Left lung (tissue), 10 donors: ENCODE measurements around the gene NHS. TPM values are rescaled to one million over a fixed set of nuclear protein-coding genes. Genes with fewer than 3 reads are reported as not detected.

Experiments
- ATAC-seq: fragments of 200-7000 bp; cut with Tn5 transposase; one replicate; pipeline ENCODE4 v1.9.1; 2020; ENCODE audit warnings: moderate library complexity
- DNase-seq, 4 donors: peaks; one replicate each; pipeline ENCODE4 v3.0.0-alpha.2; 2013 to 2020
- H3K27ac ChIP-seq, 2 donors: fragments of 200-600 bp; sonication (generic) in 1 of 2; one replicate each; pipeline versions ENCODE4 v1.5.0 to v1.8.0; 2020 to 2021
- H3K27me3 ChIP-seq, 2 donors: fragments of 200-600 bp; sonication (generic) in 1 of 2; one replicate each; pipeline versions ENCODE4 v1.5.0 to v1.8.0; 2020 to 2021
- H3K36me3 ChIP-seq, 2 donors: fragments of 200-600 bp; sonication (generic) in 1 of 2; one replicate each; pipeline versions ENCODE4 v1.5.0 to v1.8.0; 2020 to 2021
- H3K4me1 ChIP-seq, 2 donors: fragments of 200-600 bp; one replicate each; pipeline ENCODE4 v1.8.0; 2021
- H3K4me3 ChIP-seq, 2 donors: fragments of 200-600 bp; sonication (generic) in 1 of 2; one replicate each; pipeline versions ENCODE4 v1.5.0 to v1.8.0; 2020 to 2021; ENCODE audit warnings: mild to moderate bottlenecking in 1 of 2
- H3K9me3 ChIP-seq, 2 donors: fragments of 200-600 bp; sonication (generic) in 1 of 2; one replicate each; pipeline versions ENCODE4 v1.5.0 to v1.8.0; 2020 to 2021
- intact Hi-C, 2 donors: fragments of 100-400 bp; cut with DNase I; formaldehyde crosslinking; loops; one replicate each; pipeline versions ENCODE4 v1.11.2 to v1.14.2; 2022
- polyA plus RNA-seq, 6 donors: library from polyadenylated mRNA; unstranded; fragments of 120-200 nt; gene quantifications; one replicate each; pipeline ENCODE4 v1.2.1, GENCODE V29; 2013; ENCODE audit not compliant: insufficient read length in 6 of 6
- total RNA-seq, 2 donors: library from RNA; stranded (reverse); fragmentation: NEBNext Ultra II Directional; extraction: Animal tissue kit (Norgen Biotek cat#: 25700); gene quantifications; one replicate each; pipeline ENCODE4 v1.2.1, GENCODE V29; 2021
- TF ChIP-seq, protein P1 (sequence below), 2 donors: fragments of 200-600 bp; sonication (generic) in 1 of 2; IDR thresholded peaks; one replicate each; pipeline versions ENCODE4 v1.5.0 to v1.8.0; 2021; ENCODE audit warnings: antibody characterized with exemption in 2 of 2
- donor health status: DM: no; HTN: yes; CAD: no.
- donor health status: DM: no; HTN: no; CAD: no.

NHS gene
- total and polyA plus RNA-seq, 8 donors: 1.4 to 8.3 (median 6.5) TPM

DNA sequence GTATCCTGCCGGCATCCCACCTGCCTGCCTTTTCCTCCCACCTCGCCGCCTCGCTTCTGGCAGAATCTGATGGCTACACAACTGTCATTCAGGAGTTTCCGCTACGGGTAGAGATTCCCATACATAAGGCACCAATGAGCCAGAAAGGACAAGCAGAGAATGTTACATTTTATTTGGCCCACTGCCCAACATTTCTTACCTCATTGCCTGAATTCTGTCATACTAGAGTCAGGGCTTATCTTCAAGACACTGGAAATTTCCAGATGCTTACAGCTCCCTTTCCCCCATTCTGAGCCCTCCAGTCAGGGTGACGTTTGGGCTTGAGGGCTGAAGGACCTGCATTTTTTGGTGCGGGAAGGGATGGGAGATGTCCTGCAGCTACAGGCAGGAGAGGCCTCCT lies 113.0 kb downstream of the NHS start:
- H3K4me1 ChIP-seq: no peaks in the 10 kb centered on the region
- TF ChIP-seq, protein P1, sequence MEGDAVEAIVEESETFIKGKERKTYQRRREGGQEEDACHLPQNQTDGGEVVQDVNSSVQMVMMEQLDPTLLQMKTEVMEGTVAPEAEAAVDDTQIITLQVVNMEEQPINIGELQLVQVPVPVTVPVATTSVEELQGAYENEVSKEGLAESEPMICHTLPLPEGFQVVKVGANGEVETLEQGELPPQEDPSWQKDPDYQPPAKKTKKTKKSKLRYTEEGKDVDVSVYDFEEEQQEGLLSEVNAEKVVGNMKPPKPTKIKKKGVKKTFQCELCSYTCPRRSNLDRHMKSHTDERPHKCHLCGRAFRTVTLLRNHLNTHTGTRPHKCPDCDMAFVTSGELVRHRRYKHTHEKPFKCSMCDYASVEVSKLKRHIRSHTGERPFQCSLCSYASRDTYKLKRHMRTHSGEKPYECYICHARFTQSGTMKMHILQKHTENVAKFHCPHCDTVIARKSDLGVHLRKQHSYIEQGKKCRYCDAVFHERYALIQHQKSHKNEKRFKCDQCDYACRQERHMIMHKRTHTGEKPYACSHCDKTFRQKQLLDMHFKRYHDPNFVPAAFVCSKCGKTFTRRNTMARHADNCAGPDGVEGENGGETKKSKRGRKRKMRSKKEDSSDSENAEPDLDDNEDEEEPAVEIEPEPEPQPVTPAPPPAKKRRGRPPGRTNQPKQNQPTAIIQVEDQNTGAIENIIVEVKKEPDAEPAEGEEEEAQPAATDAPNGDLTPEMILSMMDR (IDR thresholded peaks at IDR 0.05): no peak
- no peak overlapping the region for H3K27ac ChIP-seq
- intact Hi-C loops: no loop called here
- H3K36me3 ChIP-seq: no peaks in the 10 kb centered on the region
- DNase-seq: no peak
- H3K4me3 ChIP-seq: no peak overlapping the region
- H3K27me3 ChIP-seq: no peaks in the 10 kb centered on the region
- no peaks in the 10 kb centered on the region for H3K9me3 ChIP-seq
- ATAC-seq: no peak

DNA sequence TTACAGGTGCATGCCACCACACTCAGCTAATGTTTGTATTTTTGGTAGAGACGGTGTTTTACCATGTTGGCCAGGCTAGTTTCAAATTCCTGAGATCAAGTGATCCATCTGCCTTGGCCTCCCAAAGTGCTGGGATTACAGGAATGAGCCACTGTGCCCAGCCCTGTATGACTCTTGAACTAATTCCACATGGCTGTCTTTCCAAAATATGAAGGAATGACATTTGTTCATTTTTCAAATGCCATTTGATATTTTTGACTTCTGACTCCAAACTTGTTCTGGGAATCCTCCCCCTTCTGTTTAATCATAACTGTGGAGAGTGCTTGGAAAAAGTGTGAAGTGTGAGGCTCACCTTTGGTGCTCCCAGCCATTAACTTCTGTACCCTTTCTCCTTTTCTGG lies 119.2 kb downstream of the NHS start:
- Histone ChIP-seq H3K27ac (no peak overlapping the region), H3K4me3 (no peak overlapping the region), H3K9me3 (no peaks in the 10 kb centered on the region), H3K27me3 (no peaks in the 10 kb centered on the region), H3K36me3 (no peaks in the 10 kb centered on the region), H3K4me1 (no peaks in the 10 kb centered on the region)
- TF ChIP-seq, protein P1 (IDR thresholded peaks at IDR 0.05): no peak
- intact Hi-C loops: no loop called here
- ATAC-seq: no peak
- no peak for DNase-seq

GRCh38 chrX:17495052-17495451 lies 120.1 kb downstream of the NHS start:
- no peaks in the 10 kb centered on the region for H3K36me3 ChIP-seq
- DNase-seq (no peak), ATAC-seq (no peak)
- no peak overlapping the region for H3K27ac ChIP-seq
- TF ChIP-seq, protein P1 (IDR thresholded peaks at IDR 0.05): no peak
- no peaks in the 10 kb centered on the region for H3K9me3 ChIP-seq
- H3K4me1 ChIP-seq: no peaks in the 10 kb centered on the region
- intact Hi-C loops: no loop called here
- no peak overlapping the region for H3K4me3 ChIP-seq
- H3K27me3 ChIP-seq: no peaks in the 10 kb centered on the region

GRCh38 chrX:17496407-17496806 lies 121.4 kb downstream of the NHS start:
- DNase-seq (no peak), ATAC-seq (no peak)
- TF ChIP-seq, protein P1 (IDR thresholded peaks at IDR 0.05): no peak
- Histone ChIP-seq H3K36me3 (no peaks in the 10 kb centered on the region), H3K4me3 (no peak overlapping the region), H3K27ac (no peak overlapping the region), H3K27me3 (no peaks in the 10 kb centered on the region), H3K4me1 (no peaks in the 10 kb centered on the region), H3K9me3 (no peaks in the 10 kb centered on the region)
- intact Hi-C loops: no loop called here

- no peak overlapping the region for H3K4me3 ChIP-seq
- H3K9me3 ChIP-seq: no peaks in the 10 kb centered on the region
- no peaks in the 10 kb centered on the region for H3K4me1 ChIP-seq
- no peaks in the 10 kb centered on the region for H3K36me3 ChIP-seq
- no peak for DNase-seq
- intact Hi-C loops: no loop called here
- ATAC-seq: no peak
- TF ChIP-seq, protein P1 (IDR thresholded peaks at IDR 0.05): no peak
- no peak overlapping the region for H3K27ac ChIP-seq
- no peaks in the 10 kb centered on the region for H3K27me3 ChIP-seq
Measured at GRCh38 chrX:17497193-17497592, 122.2 kb downstream of the NHS start.
